Astrocyte of the hippocampus (primary cell): ENCODE measurements around the gene ABCC9.

Experiments used
- DNase-seq: peaks from one replicate; pipeline ENCODE4 v3.0.0; 2011; ENCODE audit warnings: low read depth, low spot score

The ABCC9 gene

GRCh38 chr12:21877293-21877982, 63.8 kb downstream of the ABCC9 start:
- DNase-seq = no peak

- no peak for DNase-seq
Measured at GRCh38 chr12:21865846-21866245, 75.4 kb downstream of the ABCC9 start.

- no peak for DNase-seq
Measured at GRCh38 chr12:21860534-21860933, 80.7 kb downstream of the ABCC9 start.

- no peak for DNase-seq
Measured at GRCh38 chr12:21860128-21860527, 81.1 kb downstream of the ABCC9 start.

- DNase-seq = peak; percentile 13
Measured at GRCh38 chr12:21852251-21852650, 89.0 kb downstream of the ABCC9 start.

GRCh38 chr12:21851151-21851550, 90.1 kb downstream of the ABCC9 start:
- DNase-seq = no peak

GRCh38 chr12:21850419-21850818, 90.8 kb downstream of the ABCC9 start:
- no peak for DNase-seq

- DNase-seq = no peak
Measured at GRCh38 chr12:21849878-21850277, 91.3 kb downstream of the ABCC9 start.

GRCh38 chr12:21848192-21848591, 93.0 kb downstream of the ABCC9 start:
- no peak for DNase-seq

GRCh38 chr12:21843795-21844194, 97.4 kb downstream of the ABCC9 start:
- DNase-seq = no peak

GRCh38 chr12:21839776-21840175, 101.5 kb downstream of the ABCC9 start:
- DNase-seq = no peak

- no peak for DNase-seq
Measured at GRCh38 chr12:21837847-21838246, 103.4 kb downstream of the ABCC9 start.

GRCh38 chr12:21831791-21832344, 109.4 kb downstream of the ABCC9 start:
- DNase-seq = peak; percentile 17

GRCh38 chr12:21828779-21829178, 112.4 kb downstream of the ABCC9 start:
- no peak for DNase-seq

GRCh38 chr12:21828136-21828775, 113.0 kb downstream of the ABCC9 start:
- DNase-seq = no peak

GRCh38 chr12:21827083-21827482, 114.1 kb downstream of the ABCC9 start:
- DNase-seq = no peak

GRCh38 chr12:21826618-21826910, 114.7 kb downstream of the ABCC9 start:
- DNase-seq = no peak

- no peak for DNase-seq
Measured at GRCh38 chr12:21825886-21826617, 115.2 kb downstream of the ABCC9 start.

- peak; percentile 3 for DNase-seq
Measured at GRCh38 chr12:21823581-21823980, 117.6 kb downstream of the ABCC9 start.

GRCh38 chr12:21819678-21820077, 121.5 kb downstream of the ABCC9 start:
- no peak for DNase-seq

GRCh38 chr12:21819236-21819635, 122.0 kb downstream of the ABCC9 start:
- DNase-seq = peak; percentile 8

- DNase-seq = peak; percentile 43
Measured at GRCh38 chr12:21818627-21819026, 122.6 kb downstream of the ABCC9 start.
